ENCODE data around the gene NAGLU. TPM values are rescaled to one million over a fixed set of nuclear protein-coding genes. Genes with fewer than 3 reads are reported as not detected.

The NAGLU gene
- total RNA-seq (2022; extraction: Qiagen RNA extraction) = 28.7 to 43.2 TPM (median 37.9 TPM) in 5 replicates

GRCh38 chr17:42536048-42536371, at the start of gene NAGLU:
Gene NAGLU, plus strand, starts transcription at chr17:42536241. Its CDS starts 32 bp downstream, at chr17:42536273.

DNA sequence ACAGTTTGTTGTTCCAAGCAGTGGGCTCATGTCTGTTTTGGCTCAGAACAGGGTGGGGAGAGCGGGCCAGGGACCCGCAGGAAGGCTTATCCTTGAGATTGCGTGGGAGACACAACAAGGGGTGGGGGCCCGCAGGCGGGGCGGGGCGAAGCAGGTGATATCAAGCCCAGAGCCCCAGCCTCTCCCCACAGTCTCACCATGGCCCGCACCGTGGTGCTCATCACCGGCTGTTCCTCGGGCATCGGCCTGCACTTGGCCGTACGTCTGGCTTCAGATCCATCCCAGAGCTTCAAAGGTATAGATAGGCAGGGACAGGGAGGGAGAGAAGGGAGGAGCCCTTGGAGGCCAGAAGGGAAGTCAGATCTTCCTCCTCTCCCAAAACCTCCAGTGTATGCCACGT, 16.7 kb downstream of the NAGLU start, which contains the start of gene HSD17B1:
TSS of gene HSD17B1 (plus strand) at position 188 of the 400 bp plus-strand sequence. CDS start at position 199, 11 bp downstream.

GRCh38 chr17:42561897-42562387, 25.9 kb downstream of the NAGLU start, which contains the start of gene COASY:
Gene COASY, plus strand, starts transcription at chr17:42562148. Its CDS starts 475 bp downstream, at chr17:42562623.

GRCh38 chr17:42566883-42567573, 31.0 kb downstream of the NAGLU start, which contains the start of gene MLX:
Gene MLX, plus strand, starts transcription at chr17:42567100. Its CDS starts 25 bp downstream, at chr17:42567125.

DNA sequence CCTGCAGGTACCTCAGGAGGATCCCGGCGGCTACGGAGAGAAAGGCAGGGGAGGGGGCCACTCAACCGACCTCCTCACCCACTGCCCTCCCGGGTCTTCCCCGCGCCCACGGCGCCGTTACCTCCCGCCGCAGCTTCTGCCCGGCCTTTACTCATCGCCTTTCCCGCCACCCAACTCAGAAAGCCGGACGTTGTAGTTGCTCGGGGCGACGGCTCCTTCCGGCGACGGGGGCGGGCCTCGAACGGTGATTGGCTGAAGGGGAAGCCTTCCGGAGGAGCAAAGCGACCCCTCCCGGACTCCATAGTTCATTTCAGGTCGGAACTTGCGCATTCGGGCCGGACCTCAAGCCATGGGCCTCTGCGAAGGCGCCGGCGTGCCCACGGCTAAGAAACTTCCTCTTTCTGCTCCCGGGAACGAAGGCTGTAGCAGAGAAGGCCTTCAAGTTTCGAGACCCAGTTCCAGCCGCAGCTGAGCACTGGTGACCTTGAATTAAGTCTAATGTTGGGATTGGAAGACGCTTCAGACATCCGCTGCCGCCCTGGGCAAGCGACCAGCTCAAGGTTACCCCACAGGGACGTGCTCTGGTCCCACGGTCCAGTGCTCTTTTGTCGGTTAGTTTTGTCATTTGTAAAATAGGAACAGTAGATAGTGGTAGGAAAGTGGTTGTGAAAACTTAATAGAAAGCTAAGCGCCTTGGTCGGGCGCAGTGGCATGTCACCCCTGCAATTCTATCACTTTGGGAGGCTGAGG, 41.7 kb downstream of the NAGLU start, which contains the start of gene PSMC3IP:
TSS of gene PSMC3IP (minus strand) at position 198 of the 750 bp plus-strand sequence. CDS start at position 155, 43 bp downstream.

Other genes starting within 250 kb of the NAGLU start
- 6.1 to 9.3 TPM (median 7.0 TPM) in 5 replicates for gene STAT5A, start 247.7 kb upstream of the NAGLU start, total RNA-seq (2022; extraction: Qiagen RNA extraction)
- 59.7 to 88.6 TPM (median 82.5 TPM) in 5 replicates for gene STAT3, start 147.8 kb upstream of the NAGLU start, total RNA-seq (2022; extraction: Qiagen RNA extraction)
- gene CAVIN1, start 113.0 kb upstream of the NAGLU start, total RNA-seq (2022; extraction: Qiagen RNA extraction) = 352 to 454 TPM (median 429 TPM) in 5 replicates
- 25.9 to 42.7 TPM (median 40.2 TPM) in 5 replicates for gene ATP6V0A1, start 77.4 kb upstream of the NAGLU start, total RNA-seq (2022; extraction: Qiagen RNA extraction)
- 0.89 to 1.5 TPM (median 1.2 TPM) in 5 replicates for gene HSD17B1, start 16.7 kb downstream of the NAGLU start, total RNA-seq (2022; extraction: Qiagen RNA extraction)
- 96.2 to 121 TPM (median 112 TPM) in 5 replicates for gene COASY, start 25.9 kb downstream of the NAGLU start, total RNA-seq (2022; extraction: Qiagen RNA extraction)
- gene MLX, start 30.9 kb downstream of the NAGLU start, total RNA-seq (2022; extraction: Qiagen RNA extraction) = 53.8 to 68.7 TPM (median 66.2 TPM) in 5 replicates
- 29.1 to 33.7 TPM (median 32.2 TPM) in 5 replicates for gene PSMC3IP, start 41.5 kb downstream of the NAGLU start, total RNA-seq (2022; extraction: Qiagen RNA extraction)
- gene RETREG3, start 73.1 kb downstream of the NAGLU start, total RNA-seq (2022; extraction: Qiagen RNA extraction) = 24.9 to 32.1 TPM (median 30.6 TPM) in 5 replicates
- 128 to 160 TPM (median 146 TPM) in 5 replicates for gene TUBG1, start 73.4 kb downstream of the NAGLU start, total RNA-seq (2022; extraction: Qiagen RNA extraction)
- gene TUBG2, start 123.0 kb downstream of the NAGLU start, total RNA-seq (2022; extraction: Qiagen RNA extraction) = 14.0 to 23.3 TPM (median 20.5 TPM) in 5 replicates
- gene PLEKHH3, start 140.8 kb downstream of the NAGLU start, total RNA-seq (2022; extraction: Qiagen RNA extraction) = 11.5 to 15.9 TPM (median 14.6 TPM) in 5 replicates
- gene CCR10, start 145.6 kb downstream of the NAGLU start, total RNA-seq (2022; extraction: Qiagen RNA extraction) = 0.21 to 0.42 TPM (median 0.34 TPM) in 5 replicates
- 3.8 to 6.0 TPM (median 5.8 TPM) in 5 replicates for gene CNTNAP1, start 146.3 kb downstream of the NAGLU start, total RNA-seq (2022; extraction: Qiagen RNA extraction)
- gene EZH1, start 208.8 kb downstream of the NAGLU start, total RNA-seq (2022; extraction: Qiagen RNA extraction) = 9.4 to 12.3 TPM (median 10.0 TPM) in 5 replicates
- gene RAMP2, start 225.0 kb downstream of the NAGLU start, total RNA-seq (2022; extraction: Qiagen RNA extraction) = 0.67 to 1.5 TPM (median 0.77 TPM) in 5 replicates
- 112 to 135 TPM (median 113 TPM) in 5 replicates for gene VPS25, start 237.2 kb downstream of the NAGLU start, total RNA-seq (2022; extraction: Qiagen RNA extraction)
- 0.50 to 1.7 TPM (median 1.1 TPM) in 5 replicates for gene WNK4, start 244.4 kb downstream of the NAGLU start, total RNA-seq (2022; extraction: Qiagen RNA extraction)